Naive thymus-derived CD4-positive, alpha-beta T cell (primary cell): Measurements from ENCODE around the gene SH3RF3. TPM values are rescaled to one million over a fixed set of nuclear protein-coding genes. Genes with fewer than 3 reads are reported as not detected.
A peak's percentile ranks its signal among the peaks of the same experiment; 100 is the strongest.

ENCODE experiments used
- ATAC-seq: fragments of 150-1000 bp; cut with Tn5 transposase; 2 replicates; pipeline ENCODE4 v1.10.0; 2021; ENCODE audit warnings: mild to moderate bottlenecking, moderate library complexity
- CTCF ChIA-PET: fragments of 350-600 bp; sonication (Branson Sonifier 250); formaldehyde crosslinking; loops from one replicate; lab custom pipeline; 2021; ENCODE audit warnings: antibody characterized with exemption; lab: Charles Lee
- POLR2A ChIA-PET: fragments of 350-600 bp; sonication (Branson Sonifier 250); formaldehyde crosslinking; loops from one replicate; lab custom pipeline; 2021; ENCODE audit warnings: antibody characterized with exemption, inconsistent platforms; lab: Charles Lee
- DNase-seq, 9 donors: peaks; one replicate each; pipeline versions ENCODE4 v3.0.0 to v3.0.0-alpha.2; 2020 to 2022; ENCODE audit warnings: mixed read lengths in 1 of 9
- H3K27ac ChIP-seq: one replicate; pipeline ENCODE4 v1.7.0; 2013; ENCODE audit warnings: mild to moderate bottlenecking, low read depth, low read length, moderate library complexity
- H3K27me3 ChIP-seq, 2 donors: one replicate each; pipeline ENCODE4 v1.7.0; 2013; ENCODE audit warnings: low read length in 2 of 2, mild to moderate bottlenecking in 2 of 2, moderate library complexity in 2 of 2; ENCODE audit not compliant: control insufficient read depth in 2 of 2, insufficient read depth in 2 of 2
- H3K36me3 ChIP-seq, 3 experiments: 1 replicate in 2 of 3; 2 replicates in 1 of 3; pipeline ENCODE4 v1.7.0; 2013; ENCODE audit warnings: low read length in 3 of 3, mild to moderate bottlenecking in 3 of 3, moderate library complexity in 1 of 3; ENCODE audit not compliant: insufficient read depth in 3 of 3, control insufficient read depth in 2 of 3
- H3K4me1 ChIP-seq, 2 donors: one replicate each; pipeline ENCODE4 v1.7.0; 2013; ENCODE audit warnings: low read length in 2 of 2, mild to moderate bottlenecking in 2 of 2, moderate library complexity in 1 of 2; ENCODE audit not compliant: control insufficient read depth in 2 of 2, insufficient read depth in 2 of 2
- H3K4me3 ChIP-seq: 2 replicates; pipeline ENCODE4 v1.7.0; 2013; ENCODE audit warnings: mild to moderate bottlenecking, low read length
- H3K9me3 ChIP-seq, 3 experiments: 1 replicate in 2 of 3; 2 replicates in 1 of 3; pipeline ENCODE4 v1.7.0; 2013; ENCODE audit warnings: low read length in 3 of 3; ENCODE audit not compliant: control insufficient read depth in 2 of 3
- H3K27ac Mint-ChIP-seq, 9 donors: one replicate each; pipeline ENCODE4 v1.8.0; 2020 to 2022; ENCODE audit warnings: mixed read lengths in 9 of 9, mild to moderate bottlenecking in 8 of 9, moderate library complexity in 5 of 9, inconsistent platforms in 2 of 9
- H3K27me3 Mint-ChIP-seq, 5 donors: one replicate each; pipeline ENCODE4 v1.8.0; 2021 to 2022; ENCODE audit warnings: mixed read lengths in 5 of 5, mild to moderate bottlenecking in 1 of 5
- H3K36me3 Mint-ChIP-seq, 5 donors: one replicate each; pipeline ENCODE4 v1.8.0; 2020 to 2022; ENCODE audit warnings: mixed read lengths in 5 of 5, mild to moderate bottlenecking in 3 of 5, inconsistent platforms in 1 of 5
- H3K4me1 Mint-ChIP-seq, 7 donors: one replicate each; pipeline ENCODE4 v1.8.0; 2020 to 2022; ENCODE audit warnings: mixed read lengths in 7 of 7, mild to moderate bottlenecking in 3 of 7, inconsistent platforms in 1 of 7
- H3K4me3 Mint-ChIP-seq, 10 donors: one replicate each; pipeline ENCODE4 v1.8.0; 2020 to 2022; ENCODE audit warnings: mild to moderate bottlenecking in 10 of 10, mixed read lengths in 10 of 10, moderate library complexity in 6 of 10, inconsistent platforms in 2 of 10
- H3K9me3 Mint-ChIP-seq, 11 donors: one replicate each; pipeline ENCODE4 v1.8.0; 2020 to 2022; ENCODE audit warnings: mixed read lengths in 11 of 11, mild to moderate bottlenecking in 4 of 11, inconsistent platforms in 1 of 11, moderate library complexity in 1 of 11
- intact Hi-C, 2 donors: fragments of 100-400 bp; cut with micrococcal nuclease; formaldehyde crosslinking; loops; one replicate each; pipeline ENCODE4 v1.15.1; 2023
- polyA plus RNA-seq, 2 donors: library from polyadenylated mRNA; unstranded; fragments of 300-500 nt; fragmentation: Illumina TruSeq; gene quantifications; one replicate each; pipeline ENCODE4 v1.2.3, GENCODE V29; 2021
- total RNA-seq, 6 experiments: library from RNA in 5 of 6; stranded (reverse) in 5 of 6; gene quantifications; 1 replicate in 5 of 6; 2 replicates in 1 of 6; pipeline ENCODE4 v1.2.3 and lab custom pipeline; 2021 to 2026

SH3RF3 gene
- total and polyA plus RNA-seq, 7 experiments from 2014 or later: 0.19 to 11.5 (median 4.8) TPM

DNA sequence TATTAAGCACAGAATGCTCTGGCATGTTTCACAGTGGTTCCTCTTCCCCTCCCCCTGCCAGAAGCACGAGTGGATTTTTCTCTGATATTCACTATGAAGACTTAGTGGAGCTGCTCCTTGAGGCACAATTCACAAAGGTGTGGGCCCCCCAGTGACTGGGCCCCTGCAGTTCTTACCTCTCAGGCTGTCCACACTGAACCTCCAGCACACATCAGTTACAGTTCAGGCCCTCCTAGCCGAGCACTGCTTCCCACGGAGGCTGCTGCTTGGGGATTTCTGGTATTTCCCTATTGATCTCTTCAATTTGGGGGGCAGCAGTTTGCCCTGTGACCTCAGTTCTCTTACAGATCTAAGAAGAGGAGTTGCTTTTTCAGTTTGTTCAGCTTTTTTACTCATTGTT, 236.1 kb downstream of the SH3RF3 start:
- no peak for ATAC-seq
- POLR2A ChIA-PET: no interaction called here
- H3K4me3 Mint-ChIP-seq: peak overlapping the region in 1 of 10 donors; percentile 29
- no peaks in the 10 kb centered on the region for H3K36me3 ChIP-seq
- H3K27ac ChIP-seq: no peak overlapping the region
- H3K36me3 Mint-ChIP-seq: peaks cover 0 to 11% (median 6%) of the 10 kb centered on the region in 5 donors
- peaks cover 0 to 12% (median 0%) of the 10 kb centered on the region in 11 donors for H3K9me3 Mint-ChIP-seq
- intact Hi-C loops: no loop called here
- DNase-seq: peak in 1 of 9 donors; percentile 12
- H3K27me3 Mint-ChIP-seq: peaks cover 0 to 31% (median 0%) of the 10 kb centered on the region in 5 donors
- no peaks in the 10 kb centered on the region for H3K27me3 ChIP-seq
- CTCF ChIA-PET: no interaction called here
- H3K4me3 ChIP-seq: no peak overlapping the region
- H3K27ac Mint-ChIP-seq: peak overlapping the region in 1 of 9 donors; percentile 26
- H3K9me3 ChIP-seq: no peaks in the 10 kb centered on the region
- H3K4me1 Mint-ChIP-seq: peaks cover 2 to 19% (median 10%) of the 10 kb centered on the region in 7 donors
- H3K4me1 ChIP-seq: no peaks in the 10 kb centered on the region

DNA sequence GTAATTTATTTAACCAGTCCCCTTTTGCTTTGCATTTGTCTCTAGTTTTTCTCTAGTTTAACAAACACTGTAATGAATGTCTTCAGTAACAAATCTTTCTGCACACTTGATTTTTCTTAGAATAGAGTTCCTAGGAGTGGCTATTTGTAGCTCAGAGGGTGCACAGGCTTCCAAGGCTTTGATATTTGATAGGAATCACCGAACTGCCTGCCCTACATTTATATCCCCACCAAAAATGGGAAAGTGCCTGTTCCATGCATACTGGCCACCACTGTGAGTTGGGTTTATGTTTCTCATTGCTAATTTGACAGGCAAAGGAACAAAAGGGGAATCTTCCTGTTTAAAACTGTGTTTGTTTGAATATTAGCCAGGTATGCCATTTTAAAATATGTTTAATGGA, 238.7 kb downstream of the SH3RF3 start:
- H3K9me3 Mint-ChIP-seq: peaks cover 0 to 5% (median 0%) of the 10 kb centered on the region in 11 donors
- Histone ChIP-seq H3K4me1 (no peaks in the 10 kb centered on the region), H3K4me3 (no peak overlapping the region), H3K36me3 (peaks cover 0 to 9% (median 0%) of the 10 kb centered on the region in 3 experiments), H3K27ac (no peak overlapping the region), H3K9me3 (no peaks in the 10 kb centered on the region), H3K27me3 (no peaks in the 10 kb centered on the region)
- intact Hi-C loops: no loop called here
- H3K27me3 Mint-ChIP-seq: peaks cover 0 to 22% (median 0%) of the 10 kb centered on the region in 5 donors
- CTCF ChIA-PET: no interaction called here
- H3K4me1 Mint-ChIP-seq: peaks cover 2 to 19% (median 10%) of the 10 kb centered on the region in 7 donors
- no peak overlapping the region for H3K27ac Mint-ChIP-seq
- H3K36me3 Mint-ChIP-seq: peaks cover 0 to 24% (median 13%) of the 10 kb centered on the region in 5 donors
- no peak overlapping the region for H3K4me3 Mint-ChIP-seq
- ATAC-seq (no peak), DNase-seq (no peak)
- POLR2A ChIA-PET: interaction anchor here (0.5 kb wide), 1 partner anchor 55 kb away, joined by 3 read pairs; no protein-coding TSS in a partner anchor

DNA sequence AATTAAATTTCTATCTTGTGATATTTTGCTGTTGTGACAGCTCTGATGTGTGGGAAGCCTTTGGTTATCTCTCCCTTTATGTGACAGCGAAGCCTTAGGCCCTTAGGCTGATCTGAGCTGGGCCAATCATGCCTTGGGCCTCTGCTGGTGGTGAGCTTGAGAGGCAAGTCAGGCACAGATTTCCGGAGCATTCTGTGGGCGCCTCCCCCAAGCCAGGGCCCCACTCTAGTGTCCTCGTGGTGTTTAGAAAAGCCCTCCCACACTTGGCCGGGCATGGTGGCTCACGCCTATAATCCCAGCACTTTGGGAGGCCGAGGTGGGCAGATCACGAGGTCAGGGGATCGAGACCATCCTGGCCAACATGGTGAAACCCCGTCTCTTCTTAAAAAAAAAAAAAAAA, 239.8 kb downstream of the SH3RF3 start:
- peaks cover 0 to 30% (median 23%) of the 10 kb centered on the region in 5 donors for H3K36me3 Mint-ChIP-seq
- no peaks in the 10 kb centered on the region for H3K27me3 ChIP-seq
- CTCF ChIA-PET: no interaction called here

DNA sequence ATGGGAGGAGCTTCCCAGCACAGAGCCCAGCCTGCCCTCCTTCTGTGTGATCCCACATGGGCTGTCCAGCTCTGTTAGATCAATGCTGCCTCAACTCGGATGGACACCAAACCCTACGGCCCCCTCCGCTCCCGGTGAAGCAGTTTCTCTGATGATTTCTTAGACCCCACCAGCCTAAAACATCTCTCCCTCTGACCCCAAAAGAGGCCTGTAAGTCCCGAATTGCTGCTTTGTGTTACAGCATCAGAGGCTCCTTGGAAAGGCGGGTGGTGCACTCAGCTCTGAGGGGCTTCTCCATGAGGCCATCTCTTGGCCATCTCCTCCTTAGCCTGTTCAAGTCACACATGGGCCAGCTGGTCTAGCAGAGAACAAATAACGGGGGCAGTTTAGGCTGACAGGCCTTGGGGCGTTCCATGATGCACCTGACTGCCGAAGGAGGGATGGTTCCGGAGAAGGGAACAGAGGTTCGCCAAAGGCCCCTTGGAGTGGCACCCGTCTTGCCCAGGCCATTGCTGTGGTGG, 240.7 kb downstream of the SH3RF3 start:
- DNase-seq (peak in 1 of 9 donors; percentile 6), ATAC-seq (no peak)
- Histone ChIP-seq H3K36me3 (peaks cover 0 to 22% (median 0%) of the 10 kb centered on the region in 3 experiments), H3K9me3 (no peaks in the 10 kb centered on the region), H3K27me3 (no peaks in the 10 kb centered on the region), H3K27ac (no peak overlapping the region), H3K4me3 (no peak overlapping the region), H3K4me1 (no peaks in the 10 kb centered on the region)
- ChIA-PET CTCF (no interaction called here), POLR2A (no interaction called here)
- H3K4me3 Mint-ChIP-seq: no peak overlapping the region
- peaks cover 0 to 24% (median 17%) of the 10 kb centered on the region in 5 donors for H3K36me3 Mint-ChIP-seq
- H3K27ac Mint-ChIP-seq: no peak overlapping the region
- peaks cover 0 to 9% (median 0%) of the 10 kb centered on the region in 5 donors for H3K27me3 Mint-ChIP-seq
- H3K4me1 Mint-ChIP-seq: peaks cover 0 to 11% (median 0%) of the 10 kb centered on the region in 7 donors
- no peaks in the 10 kb centered on the region for H3K9me3 Mint-ChIP-seq
- intact Hi-C loops: no loop called here

More for the DNA sequence above, 239.8 kb downstream of the SH3RF3 start:
- Mint-ChIP-seq H3K27me3 (peaks cover 0 to 15% (median 0%) of the 10 kb centered on the region in 5 donors), H3K9me3 (peaks cover 0 to 3% (median 0%) of the 10 kb centered on the region in 11 donors), H3K4me1 (peaks cover 2 to 17% (median 7%) of the 10 kb centered on the region in 7 donors), H3K27ac (no peak overlapping the region), H3K4me3 (no peak overlapping the region)
- DNase-seq (no peak), ATAC-seq (no peak)
- H3K4me1 ChIP-seq: no peaks in the 10 kb centered on the region
- no peak overlapping the region for H3K4me3 ChIP-seq
- POLR2A ChIA-PET: no interaction called here
- H3K9me3 ChIP-seq: no peaks in the 10 kb centered on the region
- intact Hi-C loops: no loop called here
- H3K27ac ChIP-seq: no peak overlapping the region
- H3K36me3 ChIP-seq: peaks cover 0 to 13% (median 0%) of the 10 kb centered on the region in 3 experiments

DNA sequence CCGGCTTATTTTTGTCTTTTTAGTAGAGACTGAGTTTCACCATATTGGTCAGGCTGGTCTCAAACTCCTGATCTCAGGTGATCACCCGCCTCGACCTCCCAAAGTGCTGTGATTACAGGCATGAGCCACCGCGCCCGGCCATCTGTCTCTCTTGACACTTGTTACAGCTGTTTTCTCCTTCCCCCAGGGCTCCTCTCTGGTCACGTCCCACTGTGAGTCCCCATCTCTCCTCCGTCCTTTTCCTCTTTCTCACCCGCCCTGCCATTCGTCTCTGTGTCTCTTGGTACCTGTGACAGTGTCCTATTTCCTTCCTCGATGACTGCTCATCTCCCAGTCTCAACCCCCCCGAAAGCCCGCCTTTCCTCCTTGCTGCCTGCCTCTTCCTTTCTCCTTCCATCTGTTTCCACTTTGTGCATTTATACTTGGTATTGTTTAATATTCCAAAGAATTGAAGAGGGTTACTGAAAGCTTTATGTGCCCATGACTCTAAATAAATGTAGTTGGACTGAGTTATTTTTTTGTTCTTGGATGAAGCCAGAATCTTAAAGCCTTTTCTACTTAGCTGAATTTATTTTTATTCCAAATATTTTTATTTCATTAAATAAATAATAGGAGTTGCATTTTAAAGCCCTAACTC, 241.5 kb downstream of the SH3RF3 start:
- ChIA-PET CTCF (no interaction called here), POLR2A (interaction anchor here (0.7 kb wide), 1 partner anchor 15 kb away, joined by 3 read pairs; no protein-coding TSS in a partner anchor)
- H3K27ac Mint-ChIP-seq: no peak overlapping the region
- H3K4me3 Mint-ChIP-seq: no peak overlapping the region
- H3K9me3 Mint-ChIP-seq: no peaks in the 10 kb centered on the region
- Histone ChIP-seq H3K4me1 (no peaks in the 10 kb centered on the region), H3K9me3 (no peaks in the 10 kb centered on the region), H3K27ac (no peak overlapping the region), H3K4me3 (no peak overlapping the region), H3K36me3 (peaks cover 0 to 24% (median 0%) of the 10 kb centered on the region in 3 experiments), H3K27me3 (no peaks in the 10 kb centered on the region)
- no peak for ATAC-seq
- peaks cover 0 to 29% (median 17%) of the 10 kb centered on the region in 5 donors for H3K36me3 Mint-ChIP-seq
- intact Hi-C loops: no loop called here
- peaks cover 0 to 3% (median 0%) of the 10 kb centered on the region in 5 donors for H3K27me3 Mint-ChIP-seq
- DNase-seq: peak in 1 of 9 donors; percentile 2
- peaks cover 0 to 11% (median 0%) of the 10 kb centered on the region in 7 donors for H3K4me1 Mint-ChIP-seq

DNA sequence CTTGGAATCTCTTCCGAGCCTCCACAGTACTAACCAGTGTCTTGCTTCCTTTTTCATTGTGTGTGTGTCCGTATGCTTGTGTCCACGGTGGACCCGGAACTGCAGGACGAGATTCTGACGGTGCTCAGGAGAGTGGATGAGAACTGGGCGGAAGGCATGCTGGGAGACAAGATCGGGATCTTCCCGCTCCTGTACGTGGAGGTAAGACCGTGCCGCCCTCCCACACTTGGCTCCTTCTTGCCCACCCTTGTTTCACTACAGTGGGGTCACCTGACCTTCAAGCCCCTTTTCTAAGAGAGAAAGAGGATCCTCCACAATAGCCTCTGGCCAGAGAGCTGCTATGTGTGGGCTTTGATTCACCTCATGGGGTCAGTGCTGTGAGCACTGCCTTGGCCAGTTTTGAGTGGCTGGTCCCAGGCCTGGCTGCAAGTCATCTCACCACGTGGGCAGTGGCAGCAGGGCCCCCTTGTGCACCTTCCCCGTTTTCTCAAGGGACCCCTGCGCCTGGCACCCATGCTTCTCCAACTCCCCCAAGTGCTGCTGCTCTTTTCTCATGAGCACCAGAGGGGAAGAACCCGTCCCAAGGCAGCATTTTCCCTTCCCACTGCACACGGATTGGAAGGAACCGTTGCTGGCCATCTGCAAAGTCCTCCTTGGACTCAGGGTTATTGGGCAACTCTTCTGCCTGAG, 242.6 kb downstream of the SH3RF3 start:
- ChIA-PET CTCF (no interaction called here), POLR2A (interaction anchor here (0.7 kb wide), 1 partner anchor 16 kb away, joined by 3 read pairs; no protein-coding TSS in a partner anchor)
- no peak overlapping the region for H3K4me3 Mint-ChIP-seq
- Histone ChIP-seq H3K4me1 (no peaks in the 10 kb centered on the region), H3K27me3 (no peaks in the 10 kb centered on the region), H3K9me3 (no peaks in the 10 kb centered on the region), H3K4me3 (no peak overlapping the region), H3K27ac (no peak overlapping the region), H3K36me3 (peaks cover 0 to 24% (median 0%) of the 10 kb centered on the region in 3 experiments)
- no peak overlapping the region for H3K27ac Mint-ChIP-seq
- DNase-seq (peak in 1 of 9 donors; percentile 4), ATAC-seq (no peak)
- peaks cover 0 to 11% (median 0%) of the 10 kb centered on the region in 7 donors for H3K4me1 Mint-ChIP-seq
- peaks cover 0 to 29% (median 17%) of the 10 kb centered on the region in 5 donors for H3K36me3 Mint-ChIP-seq
- H3K9me3 Mint-ChIP-seq: no peaks in the 10 kb centered on the region
- intact Hi-C loops: no loop called here
- peaks cover 0 to 3% (median 0%) of the 10 kb centered on the region in 5 donors for H3K27me3 Mint-ChIP-seq
